K562 (cell line): ENCODE measurements around the gene ADAP2.

ENCODE experiments used
- ATF3 ChIP-seq, 2 experiments: fragments of 450-650 bp in 1 of 2; sonication (generic) in 1 of 2; formaldehyde crosslinking in 1 of 2; IDR thresholded peaks in 1 of 2; conservative IDR thresholded peaks in 1 of 2; 2 replicates each; pipeline versions ENCODE4 v1.6.1 to v1.8.1; 2016 to 2023; ENCODE audit warnings: mild to moderate bottlenecking in 2 of 2, moderate library complexity in 2 of 2, inconsistent platforms in 1 of 2, missing genetic modification reagents in 1 of 2
- CTCF ChIP-seq, 3 experiments: IDR thresholded peaks in 2 of 3; conservative IDR thresholded peaks in 1 of 3; 2 replicates each; pipeline ENCODE4 v1.5.1; 2011 to 2012; ENCODE audit warnings: low read length in 3 of 3, mild to moderate bottlenecking in 3 of 3, control low read depth in 2 of 3, improper control_type of control experiment in 1 of 3, inconsistent platforms in 1 of 3, low read depth in 1 of 3, mixed read lengths in 1 of 3, moderate library complexity in 1 of 3; ENCODE audit not compliant: insufficient read depth in 2 of 3
- EZH2 ChIP-seq: IDR thresholded peaks from 2 replicates; pipeline ENCODE4 v1.6.1; 2012; ENCODE audit warnings: low read depth, mild to moderate bottlenecking, inconsistent platforms, low read length, borderline replicate concordance
- FOXM1 ChIP-seq, 2 experiments: fragments of 450-650 bp in 1 of 2; sonication (generic) in 1 of 2; formaldehyde crosslinking in 1 of 2; IDR thresholded peaks; 2 replicates each; pipeline versions ENCODE4 v1.6.1 to v1.9.0; 2017 to 2022; ENCODE audit warnings: low read depth in 2 of 2, mild to moderate bottlenecking in 2 of 2, missing genetic modification reagents in 1 of 2, moderate library complexity in 1 of 2
- NCOR1 ChIP-seq: fragments of 450-650 bp; IDR thresholded peaks from 2 replicates; pipeline ENCODE4 v1.6.1; 2016; ENCODE audit warnings: mild to moderate bottlenecking, moderate library complexity
- RBM22 ChIP-seq: fragments of 200-400 bp; formaldehyde crosslinking; IDR thresholded peaks from 2 replicates; pipeline ENCODE4 v1.6.1; 2018; ENCODE audit warnings: low read length, low read depth; ENCODE audit not compliant: poor library complexity, severe bottlenecking
- TEAD4 ChIP-seq, 2 experiments: sonication (generic) in 1 of 2; formaldehyde crosslinking in 1 of 2; IDR thresholded peaks; 2 replicates each; pipeline versions ENCODE4 v1.6.1 to v1.8.0; 2012 to 2022; ENCODE audit warnings: borderline replicate concordance in 1 of 2, inconsistent platforms in 1 of 2, low read length in 1 of 2, mild to moderate bottlenecking in 1 of 2, missing genetic modification reagents in 1 of 2
- ZBED1 ChIP-seq: IDR thresholded peaks from 2 replicates; pipeline ENCODE4 v1.6.1; 2014
- ZBTB7A ChIP-seq: IDR thresholded peaks from 2 replicates; pipeline ENCODE4 v1.6.1; 2011; ENCODE audit warnings: low read depth, mild to moderate bottlenecking, low read length, moderate library complexity, borderline replicate concordance; ENCODE audit not compliant: control insufficient read depth
- ZNF146 ChIP-seq: IDR thresholded peaks from one replicate; pipeline ENCODE4 v1.6.1; 2018; ENCODE audit warnings: missing compliant biosample characterization; ENCODE audit not compliant: unreplicated experiment
- ZNF175 ChIP-seq: fragments of 200-800 bp; sonication (Bioruptor generic); IDR thresholded peaks from 2 replicates; pipeline ENCODE4 v1.6.1; 2016; ENCODE audit warnings: low read depth, mild to moderate bottlenecking, missing genetic modification characterization, missing compliant biosample characterization
- ZNF79 ChIP-seq: fragments of 250-450 bp; sonication (Bioruptor Pico); IDR thresholded peaks from 2 replicates; pipeline ENCODE4 v1.4.0; 2020; ENCODE audit warnings: low read depth, mild to moderate bottlenecking, moderate library complexity

GRCh38 chr17:30906101-30906911 lies 15.4 kb upstream of the ADAP2 start, which contains the start of gene TEFM:
- no peak for TF ChIP-seq ZNF175 (CRISPR knock-in tag)
- TF ChIP-seq FOXM1 (IDR thresholded peaks at IDR 0.05; ENCODE audit: low read depth), result 0 out of 2 replicates have a peak, but pooled peaks have one; percentile 40
- 0 out of 2 replicates have a peak, but pooled peaks have one; percentile 37 for TF ChIP-seq FOXM1 (CRISPR knock-in tag; IDR thresholded peaks at IDR 0.05; ENCODE audit: low read depth)
- no peak for TF ChIP-seq ZNF146 (CRISPR knock-in tag)
- TF ChIP-seq TEAD4 (IDR thresholded peaks at IDR 0.05; ENCODE audit: low read length), result peak; percentile 58
- TF ChIP-seq TEAD4 (CRISPR knock-in tag; IDR thresholded peaks at IDR 0.05; ENCODE audit: borderline replicate concordance), result no peak
- TF ChIP-seq RBM22, result peak; percentile 86
- no peak for TF ChIP-seq ZNF79 (CRISPR knock-in tag)
- no peak for TF ChIP-seq ZBTB7A
- TF ChIP-seq NCOR1, result peak; percentile 53
- 0 out of 2 replicates have a peak, but pooled peaks have one; percentile 54 for TF ChIP-seq ZBED1
- TF ChIP-seq EZH2, result no peak
- TF ChIP-seq CTCF (IDR thresholded peaks at IDR 0.05 in 2 of 3, conservative IDR thresholded peaks at IDR 0.05 in 1 of 3; ENCODE audit: insufficient read depth in 2 of 3, low read depth in 1 of 3, low read length in 3 of 3), result no peak
- no peak for TF ChIP-seq ATF3 (IDR thresholded peaks at IDR 0.05)
- TF ChIP-seq ATF3 (CRISPR knock-in tag; conservative IDR thresholded peaks at IDR 0.05), result peak; percentile 47; the same call in 1 of the 2 replicates
